NCI-H1092 treated with DMSO at 0.1 percent for 48 hours (cell line): ENCODE results near the gene CDH4.
"Not testable (repeated sequence)": the region's sequence is repeated elsewhere in the genome, so short reads cannot be mapped to it uniquely, and the experiment has no call there.

Experiments used
- DNase-seq: peaks from one replicate; lab custom pipeline; 2025; lab: John Stamatoyannopoulos, UW

The CDH4 gene

DNA sequence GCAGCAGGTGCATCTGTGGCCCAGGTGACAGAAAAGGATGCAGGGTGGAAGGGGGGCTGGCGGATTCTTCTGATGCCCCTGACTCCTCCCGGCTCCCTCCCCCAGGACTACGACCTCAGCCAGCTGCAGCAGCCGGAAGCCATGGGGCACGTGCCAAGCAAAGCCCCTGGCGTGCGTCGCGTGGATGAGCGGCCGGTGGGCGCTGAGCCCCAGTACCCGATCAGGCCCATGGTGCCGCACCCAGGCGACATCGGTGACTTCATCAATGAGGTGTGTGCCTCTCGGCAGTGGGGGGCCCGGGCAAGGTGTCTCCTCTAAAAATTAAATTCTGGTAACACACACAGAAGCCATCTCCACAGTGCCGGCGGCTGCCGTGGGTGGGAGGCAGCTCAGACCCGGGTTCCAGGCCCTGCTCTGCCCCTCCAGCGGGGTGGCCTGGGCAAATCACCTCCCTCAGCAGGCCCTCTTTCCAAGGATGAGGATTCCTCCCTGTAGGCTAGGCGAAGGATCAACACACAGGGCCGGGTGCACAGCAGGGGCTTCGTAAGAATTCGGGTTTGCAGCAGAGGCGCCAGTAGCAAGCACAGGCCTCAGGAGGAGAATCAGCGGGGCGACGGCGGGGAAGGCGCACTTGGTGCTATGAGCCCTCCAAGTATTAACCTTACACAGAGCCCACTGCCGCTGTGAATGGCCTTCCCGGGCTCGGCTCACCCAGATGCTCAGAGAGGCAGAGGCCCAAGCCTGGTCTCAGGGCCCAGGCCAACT, 682.1 kb downstream of the CDH4 start:
- DNase-seq, result no peak

- no peak for DNase-seq
Observed at GRCh38 chr20:61934716-61935530, 682.9 kb downstream of the CDH4 start.

GRCh38 chr20:61935926-61936700, 684.1 kb downstream of the CDH4 start:
- no peak for DNase-seq

GRCh38 chr20:61936701-61937131, 684.7 kb downstream of the CDH4 start:
- no peak for DNase-seq

DNA sequence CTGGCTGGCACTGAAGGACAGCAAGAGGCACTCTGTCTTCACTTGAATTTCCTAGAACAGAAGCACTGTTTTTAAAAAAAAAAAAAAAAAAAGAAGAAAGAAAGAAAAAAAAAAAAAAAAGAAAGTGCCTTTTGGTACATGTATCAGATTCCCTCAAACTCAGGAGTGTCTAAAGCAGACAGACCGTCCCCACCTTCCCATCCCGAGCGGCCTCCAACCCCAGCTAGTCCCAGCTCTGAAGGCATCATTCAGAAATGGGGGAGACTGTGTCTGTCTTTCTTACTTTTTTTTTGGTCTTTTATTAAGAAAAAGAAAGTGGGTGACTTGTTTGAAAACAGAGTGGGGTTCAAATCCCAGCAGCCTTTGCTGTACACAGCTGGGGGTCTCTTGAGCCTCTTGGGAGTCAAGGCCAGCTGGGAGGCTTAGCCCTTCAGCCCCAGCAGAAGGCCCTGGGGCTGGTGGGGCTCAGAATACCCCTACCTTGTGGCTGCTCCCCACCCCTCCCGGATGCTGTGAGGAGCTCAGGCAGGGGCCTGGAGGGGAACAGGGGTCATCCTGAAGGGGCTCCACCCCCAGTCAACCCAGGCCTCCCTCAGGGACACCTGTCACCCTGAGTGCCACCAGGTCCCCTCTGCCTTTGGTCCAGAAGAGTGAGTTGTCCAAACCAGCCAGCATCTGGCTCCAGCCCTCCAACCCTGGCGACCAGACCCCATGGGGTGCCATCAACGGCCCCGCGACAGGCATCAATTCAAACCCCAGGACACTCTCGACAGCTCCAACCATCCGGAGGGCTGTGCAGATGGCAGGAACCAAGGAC, 685.3 kb downstream of the CDH4 start:
- no peak for DNase-seq

DNA sequence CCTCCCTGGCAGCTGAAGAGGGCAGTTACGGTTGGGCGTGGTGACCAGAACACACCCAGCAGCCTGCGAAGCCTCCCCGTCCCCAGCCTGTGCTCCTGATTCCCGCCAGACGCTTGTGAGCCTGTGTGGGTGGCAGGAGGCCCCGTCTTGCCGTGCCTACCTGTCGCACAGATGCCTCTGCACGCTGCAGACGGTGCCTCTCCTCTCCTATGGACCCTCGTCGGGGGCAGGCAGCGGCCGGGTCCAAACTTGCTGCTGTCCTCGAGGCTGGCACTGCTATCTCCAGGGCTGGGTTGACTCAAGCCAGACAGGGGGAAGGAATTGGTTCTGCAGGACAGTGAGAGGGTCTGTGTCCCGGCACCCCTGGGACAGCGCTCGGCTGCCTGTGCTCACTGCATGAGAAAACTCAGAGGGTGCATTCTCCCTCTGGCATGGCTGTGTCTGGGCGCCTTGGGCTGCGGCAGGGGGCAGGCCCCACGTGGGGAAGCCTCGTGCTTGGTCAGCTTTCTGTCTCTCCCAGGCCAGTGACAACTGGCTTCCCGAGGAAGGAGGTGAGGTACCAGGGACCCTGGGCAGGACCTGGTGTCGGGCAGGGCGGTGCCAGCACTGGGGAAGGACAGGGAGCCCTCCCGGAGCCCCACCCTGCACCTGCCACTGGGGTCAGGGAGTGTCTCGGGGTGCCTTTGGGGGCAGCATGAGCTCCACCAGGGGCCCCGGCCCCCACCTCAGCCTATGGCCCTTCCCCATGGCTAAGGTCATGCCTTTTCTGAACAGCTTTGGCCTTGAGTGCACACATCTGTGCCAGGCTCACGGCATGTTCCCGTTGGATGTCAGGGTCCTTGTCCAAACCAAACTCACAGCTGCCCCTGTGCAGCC, 686.1 kb downstream of the CDH4 start:
- no peak for DNase-seq

- DNase-seq, result no peak
Observed at GRCh38 chr20:61938839-61939690, 687.0 kb downstream of the CDH4 start.

- DNase-seq, result no peak
Observed at GRCh38 chr20:61939691-61940360, 687.8 kb downstream of the CDH4 start.

GRCh38 chr20:61940491-61940890, 688.4 kb downstream of the CDH4 start:
- DNase-seq, result no peak

DNA sequence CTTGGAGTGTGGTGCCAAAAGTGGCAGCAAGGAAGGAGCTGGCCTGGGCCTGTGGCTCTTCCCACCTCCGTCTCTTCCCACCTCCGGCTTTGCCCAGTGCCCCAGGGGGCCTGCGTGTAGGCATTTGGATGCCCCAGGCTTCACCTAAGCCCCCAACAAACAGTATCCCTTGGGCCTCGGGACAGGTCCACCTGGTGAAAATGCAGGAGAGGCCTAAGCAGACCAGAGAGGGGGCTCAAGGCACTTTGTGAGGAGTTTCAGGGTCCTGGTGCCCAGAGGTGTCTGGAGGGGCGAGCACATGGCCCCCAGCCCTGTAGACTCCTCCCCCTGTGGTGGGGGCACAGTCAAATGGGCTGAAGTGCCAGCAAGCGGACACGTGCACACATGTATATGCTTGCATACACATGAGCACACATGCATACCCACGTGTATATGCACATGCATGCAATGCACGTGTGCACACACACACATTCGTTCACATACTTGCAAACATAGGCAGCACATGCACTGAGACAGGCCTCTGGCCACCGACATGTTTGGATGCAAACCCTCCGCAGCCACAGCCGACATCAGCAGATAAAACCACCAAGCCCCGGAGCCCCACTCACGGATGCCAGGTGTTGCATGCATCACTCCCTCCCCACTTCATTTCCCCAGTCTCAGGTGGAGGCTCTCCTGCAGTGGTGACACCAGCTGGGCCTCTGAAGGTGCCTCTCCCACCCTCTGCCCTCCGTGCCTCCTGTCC, 689.1 kb downstream of the CDH4 start:
- DNase-seq, result no peak

GRCh38 chr20:61941721-61942405, 689.8 kb downstream of the CDH4 start:
- DNase-seq, result no peak

- DNase-seq, result no peak
Observed at GRCh38 chr20:61942526-61942925, 690.5 kb downstream of the CDH4 start.

DNA sequence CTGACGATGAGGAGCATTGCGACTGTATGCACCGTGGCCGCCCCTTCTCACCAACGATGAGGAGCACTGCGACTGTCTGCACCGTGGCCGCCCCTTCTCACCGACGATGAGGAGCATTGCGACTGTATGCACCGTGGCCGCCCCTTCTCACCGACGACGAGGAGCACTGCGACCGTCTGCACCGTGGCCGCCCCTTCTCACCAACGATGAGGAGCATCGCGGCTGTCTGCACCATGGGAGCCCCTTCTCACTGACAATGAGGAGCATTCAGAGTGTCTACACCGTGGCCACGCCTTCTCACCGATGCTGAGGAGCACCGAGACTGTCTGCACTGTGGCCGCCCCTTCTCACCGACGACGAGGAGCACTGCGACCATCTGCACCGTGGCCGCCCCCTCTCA, 692.9 kb downstream of the CDH4 start:
- not testable (repeated sequence) for DNase-seq

GRCh38 chr20:61945495-61945894, 693.4 kb downstream of the CDH4 start:
- not testable (repeated sequence) for DNase-seq

GRCh38 chr20:61948056-61948455, 696.0 kb downstream of the CDH4 start:
- not testable (repeated sequence) for DNase-seq

- DNase-seq, result no peak
Observed at GRCh38 chr20:61948586-61949362, 696.7 kb downstream of the CDH4 start.

DNA sequence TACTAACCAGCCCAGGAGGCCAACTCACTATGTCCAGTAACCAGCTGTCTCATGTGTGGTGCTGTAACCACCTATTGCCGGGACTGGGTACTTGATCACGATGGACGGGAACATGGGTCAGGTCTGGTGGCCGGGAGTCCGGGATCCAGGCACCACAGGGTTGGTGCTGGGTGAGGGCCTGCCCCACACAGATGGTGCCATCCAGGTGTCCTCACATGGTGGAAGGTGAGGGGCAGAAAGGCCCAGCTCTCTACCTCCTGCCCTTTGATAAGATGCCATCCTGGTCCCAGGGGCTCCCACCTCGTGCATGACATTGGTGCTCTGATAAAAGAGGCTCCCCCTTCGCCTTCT, 697.3 kb downstream of the CDH4 start:
- DNase-seq, result no peak
